Measurements from ENCODE around the gene AKAP17A.
A peak's percentile ranks its signal among the peaks of the same experiment; 100 is the strongest.

Gene AKAP17A

DNA sequence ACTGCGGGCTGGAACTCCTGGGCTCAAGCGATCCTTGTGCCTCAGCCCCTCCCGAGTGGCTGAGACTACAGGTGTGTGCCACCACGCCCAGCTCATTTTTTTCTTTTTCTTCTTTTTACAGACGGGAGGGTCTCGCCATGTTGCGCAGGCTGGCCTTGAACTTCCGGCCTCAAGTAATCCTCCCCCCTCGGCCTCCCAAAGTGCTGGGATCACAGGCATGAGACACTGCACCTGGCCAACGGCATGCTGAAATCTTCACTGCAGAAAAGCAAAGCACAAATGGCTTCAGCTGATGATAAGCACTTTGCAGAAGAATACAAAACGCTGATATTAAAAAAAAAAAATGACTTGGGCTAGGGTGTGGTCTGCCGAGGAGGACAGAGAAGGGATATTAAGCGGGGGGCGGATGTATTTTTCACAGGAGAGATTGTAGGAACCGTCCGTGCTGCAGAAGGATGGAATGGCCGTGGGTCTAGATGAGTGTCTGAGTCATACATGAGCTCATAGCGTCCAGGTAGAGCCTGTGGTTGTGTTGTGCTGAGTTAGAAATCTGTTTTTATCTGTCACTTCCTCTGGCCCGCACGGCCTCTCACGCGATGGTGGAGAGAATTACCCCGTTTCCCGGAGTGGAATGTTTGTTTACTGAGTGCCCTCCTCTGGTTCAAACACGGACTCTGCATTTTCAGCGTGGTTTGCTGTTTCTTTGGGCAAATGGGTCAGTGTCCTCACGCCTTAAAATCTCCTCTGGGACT lies 8.5 kb upstream of the AKAP17A start:
- peak; percentile 90 for DNase-seq (ENCODE audit: low spot score)

DNA sequence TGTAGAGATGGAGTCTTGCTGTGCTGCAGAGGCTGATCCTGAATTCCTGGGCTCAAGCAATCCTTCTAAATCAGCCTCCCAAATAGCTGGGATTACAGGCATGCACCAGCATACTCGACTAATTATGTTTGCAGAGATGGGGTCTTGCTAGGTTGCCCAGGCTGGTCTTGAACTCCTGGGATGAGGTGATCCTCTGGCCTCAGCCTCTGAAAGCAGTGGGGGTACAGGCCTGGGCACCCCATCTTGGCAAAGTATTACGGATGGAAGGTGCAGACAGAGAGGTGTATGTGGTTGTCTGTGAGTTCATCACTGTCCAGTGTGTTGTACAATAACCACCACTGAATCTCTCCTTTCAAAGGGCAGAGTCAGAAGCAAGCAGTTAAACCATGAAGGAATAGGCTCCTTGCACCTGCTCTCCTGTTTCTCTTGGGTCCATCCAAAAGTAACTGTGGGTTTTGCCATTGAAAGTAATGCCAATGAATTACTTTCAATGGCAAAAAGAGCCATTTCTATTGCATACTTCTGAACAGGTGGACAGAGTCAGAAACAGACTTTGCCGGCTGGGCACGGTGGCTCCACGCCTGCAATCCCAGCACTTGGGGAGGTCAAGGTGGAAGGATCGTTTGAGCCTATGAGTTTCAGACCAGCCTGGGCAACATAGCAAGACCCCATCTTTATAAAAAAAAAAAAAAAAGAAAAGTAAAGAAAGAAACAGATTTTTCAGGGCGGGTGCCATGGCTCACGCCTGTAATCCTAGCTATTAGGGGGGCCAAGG lies 7.0 kb upstream of the AKAP17A start:
- DNase-seq (ENCODE audit: low spot score), result no peak

DNA sequence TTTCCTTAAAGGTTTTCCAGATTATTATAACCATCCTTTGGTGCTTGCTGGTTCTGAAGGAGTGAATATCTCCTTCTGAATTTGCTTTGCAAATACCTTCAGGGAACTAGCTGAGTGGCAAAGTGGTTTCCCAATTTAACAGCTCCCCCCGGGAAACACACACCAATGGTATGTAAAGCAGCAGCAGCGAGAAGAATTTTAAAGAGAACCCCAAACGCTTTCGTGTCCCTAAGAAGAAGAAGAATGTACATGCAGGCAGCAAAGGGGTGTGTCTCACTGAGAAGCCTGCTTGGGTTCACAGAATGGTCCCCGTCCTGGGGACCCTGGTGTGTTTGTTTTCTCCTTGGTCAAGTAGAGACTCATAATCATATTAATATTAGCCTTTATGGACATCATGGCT lies 4.2 kb upstream of the AKAP17A start:
- no peak for DNase-seq (ENCODE audit: low spot score)

DNA sequence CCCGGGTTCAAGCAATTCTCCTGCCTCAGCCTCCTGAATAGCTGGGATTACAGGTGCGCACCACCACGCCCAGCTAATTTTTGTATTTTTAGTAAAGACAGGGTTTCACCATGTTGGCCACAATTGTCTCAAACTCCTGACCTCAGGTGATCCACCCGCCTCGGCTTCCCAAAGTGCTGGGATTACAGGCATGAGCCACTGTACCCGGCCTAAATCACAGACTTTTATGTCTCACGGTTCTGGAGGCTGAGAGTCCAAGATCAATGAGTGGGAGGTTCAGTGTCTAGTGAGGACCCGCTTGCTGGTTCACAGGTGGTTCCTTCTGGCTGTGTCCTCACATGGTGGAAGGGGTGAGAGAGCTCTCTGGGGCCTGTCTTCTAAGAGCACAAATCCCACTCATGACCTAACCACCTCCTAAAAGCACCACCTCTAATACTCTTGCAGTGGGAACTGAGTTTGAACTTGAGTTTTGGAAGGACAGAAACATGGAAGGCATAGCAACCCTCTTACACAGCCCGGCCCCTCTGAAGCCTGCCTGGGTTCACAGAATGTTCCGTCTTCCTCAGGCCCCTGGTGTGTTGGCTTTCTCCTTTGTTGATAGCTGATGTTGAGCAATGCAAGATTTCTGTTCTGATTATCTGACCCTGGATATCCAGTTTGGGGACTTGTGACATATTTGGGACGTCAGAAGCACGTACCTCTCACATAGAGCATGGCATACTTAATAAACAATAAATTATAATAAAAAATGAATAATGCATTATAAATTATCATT lies 1.9 kb upstream of the AKAP17A start:
- no peak for DNase-seq (ENCODE audit: low spot score)

DNA sequence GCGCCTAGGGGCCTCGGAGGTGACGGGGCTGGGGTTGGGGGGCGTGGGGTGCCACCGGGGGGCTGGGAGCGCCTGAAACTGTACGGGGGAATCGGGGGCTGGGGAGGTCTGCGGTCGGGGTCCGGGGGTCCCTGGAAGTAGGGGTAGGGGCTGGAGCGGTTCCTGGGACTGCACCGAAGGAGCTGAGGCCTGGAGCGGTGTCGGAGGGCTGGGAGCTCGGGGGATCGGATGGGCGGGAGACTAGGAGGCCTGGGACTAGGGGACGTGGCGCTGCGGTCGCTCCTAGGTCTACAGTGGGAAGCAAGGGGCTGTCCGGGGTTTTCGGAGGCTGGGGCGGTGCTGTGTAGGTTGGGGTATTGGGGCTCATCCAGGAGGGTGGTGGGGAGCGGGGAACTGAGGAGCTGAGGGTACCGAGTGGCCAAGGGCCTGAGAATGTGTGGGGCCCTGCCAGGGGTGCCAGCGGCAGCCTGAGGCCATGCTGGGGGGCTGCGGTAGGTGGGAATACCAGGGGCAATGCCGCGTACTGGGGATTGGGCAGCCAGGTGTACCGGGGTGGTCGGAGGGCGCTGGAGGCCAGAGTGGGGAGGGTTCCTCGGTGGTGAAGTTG lies 562 bp downstream of the AKAP17A start:
- DNase-seq (ENCODE audit: low spot score), result no peak

DNA sequence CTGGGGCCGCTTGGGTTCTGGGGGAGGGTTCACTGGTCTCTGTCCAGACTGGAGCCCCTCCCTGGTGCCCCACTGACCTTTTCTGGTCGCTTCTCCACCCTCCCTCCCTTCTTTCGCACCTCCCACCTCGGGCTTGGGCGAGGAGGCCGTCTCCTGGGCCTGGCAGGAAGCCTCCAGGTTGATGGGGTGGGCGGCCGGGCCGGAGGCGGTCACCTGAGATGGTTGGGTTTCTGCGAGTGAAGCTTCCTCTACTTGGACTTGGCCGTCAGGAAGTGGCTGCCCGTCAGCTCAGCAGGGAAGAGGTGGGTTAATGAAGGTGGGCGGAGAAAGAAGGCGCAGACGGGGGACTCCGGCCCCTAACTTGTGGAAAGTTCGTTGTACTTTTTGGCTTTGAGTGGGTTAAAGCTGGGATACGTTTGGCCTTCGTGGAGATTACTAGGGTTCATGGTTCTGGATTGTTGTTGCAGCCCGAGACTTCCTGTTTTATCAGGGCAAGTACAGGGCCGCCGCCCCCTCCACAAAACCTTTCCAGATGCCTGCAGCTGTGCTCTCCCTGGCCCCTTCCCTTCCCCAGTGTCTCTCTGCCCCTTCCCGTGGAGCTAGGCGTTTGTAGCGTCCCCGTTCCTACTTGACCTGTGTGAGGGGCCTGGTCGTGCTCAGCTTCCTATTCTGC lies 1.2 kb downstream of the AKAP17A start:
- peak; percentile 29 for DNase-seq (ENCODE audit: low spot score)

DNA sequence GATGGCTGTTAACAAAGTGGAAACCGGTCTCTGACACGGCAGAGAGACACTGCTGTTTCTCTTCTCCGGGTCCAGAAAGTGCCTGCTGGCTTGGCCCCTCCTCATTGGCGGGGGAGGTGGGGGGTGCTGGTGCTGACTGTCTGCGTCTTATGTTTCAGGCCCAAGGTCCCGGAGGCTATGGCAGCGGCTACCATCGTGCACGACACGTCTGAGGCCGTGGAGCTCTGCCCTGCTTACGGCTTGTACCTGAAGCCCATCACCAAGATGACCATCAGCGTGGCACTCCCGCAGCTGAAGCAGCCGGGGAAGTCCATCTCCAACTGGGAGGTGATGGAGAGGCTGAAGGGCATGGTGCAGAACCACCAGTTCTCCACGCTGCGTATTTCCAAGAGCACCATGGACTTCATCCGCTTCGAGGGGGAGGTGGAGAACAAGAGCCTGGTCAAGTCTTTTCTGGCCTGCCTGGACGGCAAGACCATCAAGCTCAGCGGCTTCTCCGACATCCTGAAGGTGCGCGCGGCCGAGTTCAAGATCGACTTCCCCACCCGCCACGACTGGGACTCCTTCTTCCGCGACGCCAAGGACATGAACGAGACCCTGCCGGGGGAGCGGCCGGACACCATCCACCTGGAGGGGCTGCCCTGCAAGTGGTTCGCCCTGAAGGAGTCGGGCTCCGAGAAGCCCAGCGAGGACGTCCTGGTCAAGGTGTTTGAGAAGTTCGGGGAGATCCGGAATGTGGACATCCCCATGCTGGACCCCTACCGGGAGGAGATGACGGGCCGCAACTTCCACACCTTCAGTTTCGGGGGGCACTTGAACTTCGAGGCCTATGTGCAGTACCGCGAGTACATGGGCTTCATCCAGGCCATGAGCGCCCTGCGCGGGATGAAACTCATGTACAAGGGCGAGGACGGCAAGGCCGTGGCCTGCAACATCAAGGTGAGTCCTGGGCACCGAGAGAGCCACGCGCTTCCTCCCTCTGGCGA lies 2.2 kb downstream of the AKAP17A start:
- no peak for DNase-seq (ENCODE audit: low spot score)

DNA sequence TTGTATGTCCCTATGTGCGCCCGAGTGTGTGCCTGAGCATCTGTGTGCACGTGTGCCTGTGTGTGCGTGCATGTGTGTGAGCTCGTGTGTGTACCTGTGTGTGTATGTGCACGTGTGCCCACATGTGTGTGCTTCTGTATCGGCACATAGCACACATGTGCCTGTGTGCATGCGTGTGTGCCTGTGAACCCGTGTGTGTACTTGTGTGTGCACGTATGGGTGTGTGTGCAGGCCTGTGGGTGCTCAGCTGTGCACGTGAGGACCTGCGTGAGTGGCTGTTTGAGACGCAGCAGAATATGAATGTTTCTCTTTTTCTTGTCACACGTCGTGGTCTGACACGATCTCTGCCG lies 4.3 kb downstream of the AKAP17A start:
- DNase-seq (ENCODE audit: low spot score), result no peak

DNA sequence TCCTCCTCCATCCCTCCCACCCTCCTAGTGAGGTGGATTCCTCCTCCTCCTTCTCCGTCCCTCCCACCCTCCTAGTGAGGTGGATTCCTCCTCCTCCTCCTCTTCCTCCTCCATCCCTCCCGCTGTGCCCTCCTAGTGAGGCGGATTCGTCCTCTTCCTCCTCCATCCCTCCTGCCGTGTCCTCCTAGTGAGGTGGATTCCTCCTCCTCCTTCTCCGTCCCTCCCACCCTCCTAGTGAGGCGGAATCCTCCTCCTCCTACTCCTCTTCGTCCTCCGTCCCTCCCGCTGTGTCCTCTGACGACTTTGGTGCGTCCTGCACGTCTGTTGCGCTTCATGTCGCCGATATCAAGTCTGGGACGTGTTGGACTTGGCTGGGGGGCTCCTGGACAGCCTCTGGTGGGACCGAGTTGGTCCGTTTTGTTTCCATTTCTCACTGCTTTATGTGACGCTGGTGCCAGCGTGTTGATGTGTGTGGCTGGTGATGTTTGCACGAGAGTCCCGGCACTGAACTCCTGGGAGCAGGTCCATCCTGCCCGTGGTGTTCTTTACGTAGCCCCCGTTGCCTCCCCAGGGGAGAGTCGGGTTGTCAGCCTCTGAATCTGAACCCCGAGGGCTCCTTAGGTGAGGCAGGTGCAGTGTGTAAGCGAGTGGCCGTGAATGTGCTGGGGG lies 5.4 kb downstream of the AKAP17A start:
- no peak for DNase-seq (ENCODE audit: low spot score)

DNA sequence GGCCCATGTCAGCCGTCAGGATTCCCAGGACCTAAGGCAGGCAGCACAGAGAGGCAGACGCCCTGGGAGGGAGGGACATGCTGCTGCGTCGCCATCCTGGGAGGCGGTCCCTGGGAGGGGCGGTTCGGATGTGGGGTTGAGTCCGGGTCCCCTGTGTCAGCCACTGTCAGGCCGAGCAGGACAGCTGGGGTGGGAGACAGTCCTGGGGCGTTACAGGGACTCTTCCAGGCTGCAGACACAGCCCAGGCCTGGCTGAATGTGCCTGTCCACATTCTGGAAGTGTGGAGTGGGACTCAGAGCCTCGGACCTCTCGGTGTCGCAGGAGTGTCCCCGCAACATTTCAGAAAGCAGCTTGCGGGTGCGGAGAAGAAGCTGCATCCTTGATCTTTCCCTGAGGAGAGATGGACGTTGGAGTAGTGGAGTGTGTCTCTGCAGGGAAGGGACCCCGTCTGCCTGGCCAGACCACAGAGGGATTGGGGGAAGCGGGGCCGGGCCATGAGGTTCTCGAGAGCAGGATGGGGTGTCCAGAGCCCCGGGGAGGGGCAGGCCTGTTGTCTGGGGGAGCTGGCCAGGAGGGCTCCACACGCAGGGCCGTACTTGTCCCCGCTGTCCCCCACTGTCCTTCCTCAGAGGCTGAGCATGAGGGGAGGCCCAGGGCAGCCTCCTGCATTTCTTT lies 6.1 kb downstream of the AKAP17A start:
- DNase-seq (ENCODE audit: low spot score), result no peak

DNA sequence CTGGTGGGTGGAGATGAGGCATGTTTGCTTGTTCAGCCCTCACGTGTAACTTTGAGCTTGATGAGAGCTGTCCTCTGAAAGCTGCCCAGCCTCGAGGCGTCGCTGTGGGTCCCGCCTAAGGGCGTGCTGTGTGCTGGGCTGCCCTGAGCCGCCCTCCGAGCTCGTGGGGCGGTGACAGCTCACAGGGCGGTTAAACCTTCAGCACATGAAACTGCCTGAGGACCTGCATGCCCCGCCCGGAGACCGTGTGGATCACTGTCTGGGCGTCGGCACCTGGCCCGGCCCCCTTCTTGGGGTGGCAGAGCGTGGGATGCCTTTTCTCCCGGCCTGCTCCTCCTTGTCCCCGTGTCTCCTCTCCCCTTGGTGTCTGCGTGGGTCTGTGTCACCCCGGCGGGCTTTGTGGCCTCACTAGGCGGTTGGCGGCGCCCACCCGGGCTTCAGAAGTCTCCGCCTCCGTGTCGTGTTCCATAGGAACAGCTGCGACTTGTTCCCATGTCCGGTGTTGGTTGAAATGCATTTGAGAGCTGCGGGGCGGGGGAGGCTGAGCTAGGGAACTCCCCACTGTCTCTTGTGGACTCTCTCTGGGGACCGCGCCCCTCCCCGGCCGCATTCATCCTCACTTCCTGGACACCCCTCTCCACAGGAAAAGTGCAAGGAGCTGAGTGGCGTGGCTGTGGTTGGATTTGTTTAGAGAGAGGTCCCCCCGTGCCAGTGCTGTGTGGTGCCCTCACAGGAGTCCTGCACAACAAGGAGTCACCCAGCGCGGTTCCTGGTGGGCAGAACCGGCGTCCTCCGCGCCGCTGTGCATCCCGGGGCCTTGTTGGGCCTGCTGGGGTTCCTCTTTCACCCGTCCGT lies 6.8 kb downstream of the AKAP17A start:
- no peak for DNase-seq (ENCODE audit: low spot score)

DNA sequence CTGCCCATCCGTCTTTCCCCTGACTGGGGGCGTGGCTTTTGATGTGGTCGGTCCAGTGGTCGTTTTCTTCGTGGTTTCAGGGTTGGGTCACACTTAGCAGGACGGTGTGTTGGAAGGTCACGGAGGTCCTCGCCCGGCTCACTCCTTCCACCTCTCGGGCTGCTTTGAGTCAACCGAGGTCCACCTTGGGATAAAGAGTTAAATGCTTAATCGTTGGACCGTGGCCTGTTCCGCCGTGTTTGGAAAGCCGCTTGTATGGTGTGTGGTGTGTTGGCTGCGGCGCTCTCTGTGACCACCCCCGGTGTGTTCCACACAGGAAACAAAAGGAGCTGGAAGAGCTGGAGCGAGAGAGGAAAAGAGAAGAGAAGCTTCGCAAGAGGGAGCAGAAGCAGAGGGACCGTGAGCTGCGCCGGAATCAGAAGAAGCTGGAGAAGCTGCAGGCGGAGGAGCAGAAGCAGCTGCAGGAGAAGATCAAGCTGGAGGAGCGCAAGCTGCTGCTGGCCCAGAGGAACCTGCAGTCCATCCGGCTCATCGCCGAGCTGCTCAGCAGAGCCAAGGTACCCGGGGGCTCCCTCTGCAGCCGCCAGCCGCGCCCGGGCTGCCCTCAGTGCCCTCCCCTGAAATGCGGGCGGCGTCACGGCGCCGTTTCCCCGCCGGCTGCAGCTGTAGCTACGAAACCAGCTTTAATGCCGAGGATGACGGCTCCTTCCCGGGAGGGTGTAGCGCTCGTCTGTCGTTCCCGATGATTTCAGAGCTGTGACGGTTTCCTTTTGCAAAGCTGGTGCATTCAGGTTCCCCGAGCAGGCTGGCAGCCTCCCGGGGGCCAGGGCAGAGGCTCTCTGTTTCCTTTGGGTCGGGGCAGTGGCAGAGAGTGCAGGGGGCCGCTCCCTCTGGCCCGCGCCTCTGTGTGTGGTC lies 7.7 kb downstream of the AKAP17A start:
- DNase-seq (ENCODE audit: low spot score), result no peak

DNA sequence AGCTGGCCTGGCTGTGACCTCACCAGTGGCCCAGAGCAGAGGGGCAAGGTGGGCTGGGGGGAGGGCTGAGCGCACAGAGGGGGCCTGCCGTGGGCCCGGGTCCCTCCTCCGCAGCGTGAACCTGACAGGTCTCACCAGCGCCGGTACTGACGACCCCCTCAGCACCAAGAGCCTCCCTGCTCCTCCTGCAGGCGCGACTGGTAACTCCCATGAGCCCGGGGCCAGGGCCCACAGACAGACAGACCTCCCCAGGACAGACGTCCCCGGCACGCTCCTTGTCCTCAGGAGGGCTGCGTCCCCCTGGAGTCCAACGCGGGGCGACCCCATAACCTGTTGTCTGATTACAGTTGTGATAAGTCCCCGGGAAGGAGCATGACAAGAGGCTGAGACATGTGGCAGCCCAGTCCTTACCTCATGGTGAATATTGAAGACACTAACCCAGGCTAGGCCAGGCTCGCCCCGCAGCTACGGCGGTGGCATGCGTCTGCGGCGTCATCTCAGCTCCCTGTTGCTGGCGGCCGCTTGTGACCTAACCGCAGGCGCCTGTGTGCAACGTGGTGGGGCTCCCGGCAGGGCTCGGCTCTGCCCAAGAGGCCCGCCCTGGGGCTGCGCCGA lies 8.5 kb downstream of the AKAP17A start:
- DNase-seq (ENCODE audit: low spot score), result no peak

DNA sequence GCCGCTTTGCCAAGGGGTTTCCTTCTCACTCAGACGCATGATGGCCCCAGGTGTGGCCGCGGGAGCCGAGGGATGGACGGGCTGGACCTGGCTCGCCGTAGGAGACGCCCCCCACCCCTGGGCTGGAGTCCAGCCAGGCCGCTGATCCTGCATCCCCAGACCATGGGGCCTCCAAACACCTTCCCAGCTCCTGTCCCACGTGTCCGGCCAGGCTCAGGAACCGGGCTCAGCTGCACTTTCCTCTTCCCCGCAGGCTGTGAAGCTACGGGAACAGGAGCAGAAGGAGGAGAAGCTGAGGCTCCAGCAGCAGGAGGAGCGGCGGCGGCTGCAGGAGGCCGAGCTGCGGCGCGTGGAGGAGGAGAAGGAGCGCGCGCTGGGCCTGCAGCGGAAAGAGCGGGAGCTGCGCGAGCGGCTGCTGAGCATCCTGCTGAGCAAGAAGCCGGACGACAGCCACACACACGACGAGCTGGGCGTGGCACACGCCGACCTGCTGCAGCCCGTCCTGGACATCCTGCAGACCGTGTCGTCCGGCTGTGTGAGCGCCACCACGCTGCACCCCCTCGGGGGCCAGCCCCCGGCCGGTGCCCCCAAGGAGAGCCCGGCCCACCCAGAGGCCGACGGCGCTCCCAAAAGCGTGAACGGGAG lies 9.1 kb downstream of the AKAP17A start:
- DNase-seq (ENCODE audit: low spot score), result no peak

DNA sequence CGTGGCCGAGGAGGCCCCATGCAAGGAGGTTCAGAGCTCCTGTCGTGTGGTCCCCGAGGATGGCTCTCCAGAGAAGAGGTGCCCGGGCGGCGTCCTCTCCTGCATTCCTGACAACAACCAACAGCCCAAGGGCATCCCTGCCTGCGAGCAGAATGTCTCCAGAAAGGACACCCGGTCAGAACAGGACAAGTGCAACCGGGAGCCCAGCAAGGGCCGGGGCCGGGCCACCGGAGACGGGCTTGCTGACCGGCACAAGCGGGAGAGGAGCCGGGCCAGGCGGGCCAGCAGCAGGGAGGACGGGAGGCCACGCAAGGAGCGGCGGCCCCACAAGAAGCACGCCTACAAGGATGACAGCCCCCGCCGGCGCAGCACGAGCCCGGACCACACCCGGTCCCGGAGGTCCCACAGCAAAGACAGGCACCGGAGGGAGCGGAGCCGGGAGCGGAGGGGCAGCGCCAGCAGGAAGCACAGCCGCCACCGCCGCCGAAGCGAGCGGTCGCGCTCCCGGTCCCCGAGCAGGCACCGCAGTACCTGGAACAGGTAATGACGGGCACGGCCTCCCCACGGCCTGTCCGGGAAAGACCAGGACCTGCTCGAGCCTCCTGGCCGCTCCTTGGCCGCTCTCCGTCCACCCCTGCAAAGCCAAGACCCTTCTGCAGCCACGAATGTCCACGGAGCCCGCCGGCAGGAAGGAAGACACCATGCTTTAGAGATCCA lies 9.8 kb downstream of the AKAP17A start:
- no peak for DNase-seq (ENCODE audit: low spot score)

DNA sequence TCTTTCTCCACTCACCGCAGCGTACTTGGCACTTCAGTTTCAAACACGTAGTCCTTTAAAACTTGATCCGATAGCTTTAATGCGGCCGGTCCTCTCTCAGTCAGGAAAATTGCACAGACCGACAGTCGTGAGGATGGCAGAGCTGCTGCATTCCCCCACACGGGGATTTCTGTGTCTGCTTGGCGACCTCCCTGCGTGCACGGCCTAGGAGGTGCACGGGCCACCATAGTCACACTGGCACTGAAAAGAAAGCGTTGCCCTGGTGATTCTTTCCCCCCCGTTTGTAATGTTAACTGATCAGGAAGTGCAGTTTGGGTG lies 10.3 kb downstream of the AKAP17A start:
- no peak for DNase-seq (ENCODE audit: low spot score)
